Measurements from ENCODE around the gene MYO9B.
"Not testable (repeated sequence)": the region's sequence is repeated elsewhere in the genome, so short reads cannot be mapped to it uniquely, and the experiment has no call there.

Gene MYO9B

GRCh38 chr19:17183271-17183761 lies 107.7 kb downstream of the MYO9B start:
- no peak for DNase-seq

DNA sequence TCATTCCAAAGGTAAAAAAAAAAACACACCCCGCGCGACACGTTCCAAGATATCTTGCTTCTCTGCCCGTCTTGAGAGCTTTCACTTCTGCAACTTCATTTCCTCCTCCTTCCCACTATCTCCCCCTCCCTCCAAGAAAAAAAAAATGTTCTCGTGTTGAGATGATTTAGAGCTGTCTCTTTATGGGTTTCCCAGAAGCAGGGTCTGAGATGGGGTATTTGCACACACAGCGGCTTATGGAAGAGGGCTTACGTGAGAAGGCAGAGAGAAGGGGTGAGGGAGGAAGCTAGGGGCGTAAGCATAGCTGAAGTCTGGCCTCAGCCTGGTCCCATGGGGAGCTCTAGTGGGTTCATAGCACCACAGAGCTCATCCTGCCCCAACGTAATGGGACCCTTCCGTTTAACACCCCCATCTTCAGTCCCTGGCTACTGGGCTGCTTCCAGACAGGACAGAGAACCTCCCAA lies 108.3 kb downstream of the MYO9B start:
- DNase-seq = peak; percentile 52

GRCh38 chr19:17184371-17184841 lies 108.8 kb downstream of the MYO9B start:
- no peak for DNase-seq

DNA sequence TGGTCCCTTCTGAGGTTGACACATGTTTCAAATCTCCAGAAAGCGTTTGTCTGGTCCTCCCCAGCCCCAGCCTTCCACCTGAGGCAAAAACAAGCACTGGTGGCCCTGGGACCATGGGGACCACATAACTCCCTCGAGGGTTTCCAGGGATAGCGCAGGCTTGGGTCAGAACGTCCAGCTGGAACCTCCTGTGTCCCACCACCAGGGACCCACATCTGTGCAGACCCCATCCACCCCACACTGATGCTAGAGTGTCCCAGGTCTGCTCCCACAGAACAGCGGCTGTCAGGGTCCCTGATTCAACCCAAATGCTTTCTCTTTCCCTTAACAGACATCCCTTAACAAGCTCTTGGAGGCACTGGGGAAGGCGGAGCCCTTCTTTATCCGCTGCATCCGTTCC lies 110.0 kb downstream of the MYO9B start:
- no peak for DNase-seq

DNA sequence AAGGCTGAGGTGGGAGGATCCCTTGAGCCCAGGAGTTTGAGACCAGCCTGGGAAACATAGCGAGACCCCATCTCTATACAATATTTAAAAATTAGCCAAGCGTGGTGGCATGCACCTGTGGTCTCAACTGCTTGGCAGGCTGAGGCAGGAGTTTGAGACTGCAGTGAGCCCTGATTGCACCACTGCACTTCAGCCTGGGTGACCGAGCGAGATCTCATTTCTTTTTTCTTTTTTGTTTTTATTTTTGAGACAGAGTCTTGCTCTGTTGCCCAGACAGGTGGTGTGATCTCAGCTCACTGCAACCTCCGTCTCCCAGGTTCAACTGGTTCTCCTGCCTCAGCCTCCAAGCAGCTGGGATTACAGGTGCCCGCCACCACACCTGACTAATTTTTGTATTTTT lies 116.2 kb downstream of the MYO9B start:
- not testable (repeated sequence) for DNase-seq

- no peak for DNase-seq
These were observed 117.2 kb downstream of the MYO9B start for GRCh38 chr19:17192751-17193150.

DNA sequence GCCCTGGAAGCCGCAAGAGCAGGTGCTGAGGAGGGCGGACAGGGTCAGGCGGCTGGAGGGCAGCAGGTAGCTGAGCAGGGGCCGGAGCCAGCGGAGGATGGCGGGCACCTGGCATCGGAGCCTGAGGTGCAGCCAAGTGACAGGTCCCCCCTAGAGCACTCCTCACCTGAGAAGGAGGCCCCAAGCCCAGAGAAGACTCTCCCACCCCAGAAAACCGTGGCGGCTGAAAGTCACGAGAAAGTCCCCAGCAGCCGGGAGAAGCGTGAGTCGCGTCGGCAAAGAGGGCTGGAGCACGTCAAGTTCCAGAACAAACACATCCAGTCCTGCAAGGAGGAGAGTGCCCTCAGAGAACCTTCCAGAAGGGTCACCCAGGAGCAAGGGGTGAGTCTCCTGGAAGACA lies 119.0 kb downstream of the MYO9B start:
- no peak for DNase-seq

DNA sequence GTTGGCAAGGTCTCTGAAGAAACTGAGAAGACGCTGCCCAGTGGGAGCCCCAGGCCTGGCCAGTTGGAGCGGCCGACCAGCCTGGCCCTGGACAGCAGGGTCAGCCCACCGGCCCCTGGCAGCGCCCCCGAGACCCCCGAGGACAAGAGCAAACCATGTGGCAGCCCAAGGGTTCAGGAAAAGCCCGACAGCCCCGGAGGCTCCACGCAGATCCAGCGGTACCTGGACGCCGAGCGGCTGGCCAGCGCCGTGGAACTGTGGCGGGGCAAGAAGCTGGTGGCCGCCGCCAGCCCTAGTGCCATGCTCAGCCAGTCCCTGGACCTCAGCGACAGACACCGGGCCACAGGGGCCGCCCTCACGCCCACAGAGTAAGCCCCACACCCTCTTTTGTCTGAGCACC lies 119.5 kb downstream of the MYO9B start:
- no peak for DNase-seq

DNA sequence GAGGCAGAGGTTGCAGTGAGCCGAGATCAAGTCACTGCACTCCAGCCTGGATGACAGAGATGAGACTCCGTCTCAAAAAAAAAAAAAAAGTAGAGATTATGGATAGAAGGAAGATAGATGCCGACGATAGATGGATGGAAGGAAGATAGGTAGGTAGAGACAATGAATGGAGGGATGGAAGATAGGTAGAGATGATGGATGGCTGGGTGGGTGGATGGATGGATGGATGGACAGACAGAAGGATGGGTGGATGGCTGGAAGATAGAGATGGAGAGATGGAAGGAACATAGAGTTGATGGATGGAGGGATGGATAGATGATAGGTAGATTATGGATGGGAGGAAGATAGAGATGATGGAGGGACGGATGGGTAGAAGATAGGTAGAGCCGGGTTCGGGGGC lies 121.0 kb downstream of the MYO9B start:
- DNase-seq = no peak

DNA sequence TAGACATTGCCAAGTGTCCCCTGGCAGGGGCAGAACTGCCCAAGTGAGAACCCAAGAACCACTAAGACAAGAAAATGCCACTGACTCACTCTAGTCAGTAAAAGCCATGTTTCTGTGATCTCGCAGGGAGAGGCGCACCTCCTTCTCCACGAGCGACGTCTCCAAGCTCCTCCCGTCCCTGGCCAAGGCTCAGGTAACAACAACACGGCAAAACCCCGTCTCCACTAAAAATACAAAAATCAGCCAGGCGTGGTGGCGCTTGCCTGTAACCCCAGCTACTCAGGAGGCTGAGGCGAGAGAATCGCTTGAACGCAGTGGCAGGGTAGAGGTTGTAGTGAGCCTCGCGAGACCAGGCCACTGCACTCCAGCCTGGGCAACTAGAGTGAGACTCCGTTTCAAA lies 122.1 kb downstream of the MYO9B start:
- no peak for DNase-seq

GRCh38 chr19:17200408-17201079 lies 125.0 kb downstream of the MYO9B start:
- no peak for DNase-seq

GRCh38 chr19:17202249-17202648 lies 126.7 kb downstream of the MYO9B start:
- DNase-seq = no peak

- DNase-seq = no peak
These were observed 127.1 kb downstream of the MYO9B start for GRCh38 chr19:17202713-17203112.

DNA sequence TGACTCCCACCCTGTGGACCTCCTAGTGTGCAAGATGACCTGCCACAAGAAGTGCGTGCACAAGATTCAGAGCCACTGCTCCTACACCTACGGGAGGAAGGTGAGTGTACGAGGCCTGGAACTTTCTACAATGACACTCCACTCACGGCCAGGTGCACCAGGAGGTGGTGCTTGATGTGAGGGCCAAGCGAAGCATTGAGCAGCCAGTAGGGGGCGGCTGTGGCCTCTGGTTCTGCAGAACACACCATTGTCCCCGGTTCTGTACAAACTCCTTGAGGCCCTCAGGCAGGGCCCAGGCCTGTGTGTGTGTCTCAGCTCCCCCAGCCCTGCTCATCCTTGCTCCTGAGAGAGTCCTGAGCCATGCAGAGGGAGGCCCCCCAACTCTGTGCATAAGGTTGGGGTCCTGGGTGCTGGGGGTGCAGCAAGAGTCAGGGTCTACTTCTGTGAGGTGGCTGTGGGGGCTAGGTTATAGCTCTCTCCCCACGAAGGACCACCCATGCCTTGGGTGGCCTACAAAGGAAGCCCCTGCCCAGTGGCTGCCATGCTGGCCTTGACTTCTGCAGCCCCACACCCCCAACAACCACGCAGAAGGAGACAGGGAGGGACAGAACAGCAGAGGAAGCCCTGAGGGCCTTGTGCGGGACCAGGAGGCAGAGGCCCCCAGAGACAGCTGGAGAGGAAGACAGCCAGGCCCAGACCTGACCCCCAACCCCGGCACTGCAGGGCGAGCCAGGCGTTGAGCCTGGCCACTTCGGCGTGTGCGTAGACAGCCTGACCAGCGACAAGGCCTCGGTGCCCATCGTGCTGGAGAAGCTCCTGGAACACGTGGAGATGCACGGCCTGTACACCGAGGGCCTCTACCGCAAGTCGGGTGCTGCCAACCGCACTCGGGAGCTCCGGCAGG lies 129.9 kb downstream of the MYO9B start:
- no peak for DNase-seq

GRCh38 chr19:17206736-17207581 lies 131.4 kb downstream of the MYO9B start:
- no peak for DNase-seq

GRCh38 chr19:17209126-17210036 lies 133.8 kb downstream of the MYO9B start:
- DNase-seq = peak; percentile 44

DNA sequence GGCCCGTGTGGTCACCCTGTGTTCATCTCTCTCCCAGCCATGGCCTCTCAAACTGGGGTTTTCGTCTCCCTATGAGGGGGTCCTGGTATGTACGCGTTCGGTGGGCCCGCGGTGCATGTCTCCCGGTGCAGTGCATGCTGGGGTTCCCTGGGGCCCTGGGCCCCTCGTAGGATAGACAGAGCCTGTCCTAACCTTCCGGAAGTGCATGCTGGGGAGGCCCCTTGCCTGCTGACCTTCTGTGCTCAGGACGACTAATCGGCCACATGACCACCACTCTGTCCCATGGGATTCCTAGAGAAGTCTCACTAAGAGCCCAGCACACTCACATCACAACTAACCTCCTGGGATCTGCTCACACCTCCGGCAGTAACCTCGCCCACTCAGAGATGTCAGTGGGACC lies 134.7 kb downstream of the MYO9B start:
- no peak for DNase-seq

DNA sequence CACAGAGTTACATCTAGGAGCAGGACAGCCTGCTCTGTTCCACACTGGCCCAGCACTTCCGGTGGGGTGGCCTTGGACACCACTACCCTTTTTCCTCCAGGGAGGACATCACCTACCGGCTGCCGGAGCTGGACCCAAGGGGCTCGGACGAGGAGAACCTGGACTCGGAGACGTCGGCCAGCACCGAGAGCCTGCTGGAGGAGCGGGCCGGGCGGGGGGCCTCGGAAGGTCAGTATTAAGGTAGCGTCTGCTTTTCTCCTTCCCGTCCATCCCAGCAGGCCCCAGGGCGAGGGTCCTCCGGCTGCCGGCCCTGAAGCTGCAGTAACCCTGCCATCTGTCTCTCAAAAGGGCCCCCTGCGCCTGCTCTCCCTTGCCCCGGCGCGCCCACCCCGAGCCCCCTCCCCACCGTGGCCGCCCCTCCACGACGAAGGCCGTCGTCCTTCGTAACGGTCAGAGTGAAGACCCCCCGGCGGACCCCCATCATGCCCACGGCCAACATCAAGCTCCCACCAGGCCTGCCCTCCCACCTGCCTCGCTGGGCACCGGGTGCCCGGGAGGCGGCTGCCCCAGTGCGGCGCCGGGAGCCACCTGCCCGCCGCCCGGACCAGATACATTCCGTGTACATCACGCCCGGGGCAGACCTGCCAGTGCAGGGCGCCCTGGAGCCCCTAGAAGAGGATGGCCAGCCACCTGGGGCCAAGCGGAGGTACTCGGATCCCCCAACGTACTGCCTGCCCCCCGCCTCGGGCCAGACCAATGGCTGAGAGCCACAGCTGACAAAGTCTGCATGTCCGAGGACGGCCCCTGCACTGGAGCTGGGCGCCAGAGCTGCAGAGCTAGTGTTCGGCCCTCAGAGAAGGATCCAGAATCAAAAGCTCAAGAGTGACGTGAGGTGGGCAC lies 136.2 kb downstream of the MYO9B start:
- DNase-seq = no peak

- DNase-seq = no peak
These were observed 137.8 kb downstream of the MYO9B start for GRCh38 chr19:17213334-17213733.

- DNase-seq = no peak
These were observed 139.0 kb downstream of the MYO9B start for GRCh38 chr19:17214508-17215126.

Data from fibroblast of skin of right quadriceps (primary cell).